SK-N-SH (cell line): ENCODE measurements around the gene C2CD4B. TPM values are rescaled to one million over a fixed set of nuclear protein-coding genes. Genes with fewer than 3 reads are reported as not detected.

ENCODE experiments used
- CTCF ChIA-PET: fragments of 300-600, 350-600 bp; formaldehyde crosslinking; extraction: SDS; loops from one replicate; lab custom pipeline; 2021; lab: Yijun Ruan, JAX
- POLR2A ChIA-PET: fragments of 350-600 bp; sonication (Branson Sonifier 250); formaldehyde crosslinking; extraction: SDS; loops from one replicate; lab custom pipeline; 2020; ENCODE audit warnings: antibody characterized with exemption, inconsistent platforms; lab: Yijun Ruan, JAX
- DNase-seq: peaks from one replicate; pipeline ENCODE4 v3.0.0; 2012
- H2AFZ ChIP-seq: fragments of 200-600 bp; sonication (generic); 2 replicates; pipeline ENCODE4 v1.8.1; 2016; ENCODE audit warnings: antibody characterized with exemption, mild to moderate bottlenecking, low read depth
- H3F3A ChIP-seq: fragments of 200-600 bp; sonication (generic); replicated peaks from 2 replicates; pipeline ENCODE3; 2016; ENCODE audit warnings: antibody characterized with exemption, mild to moderate bottlenecking; ENCODE audit not compliant: insufficient read depth
- H3K27ac ChIP-seq, 2 experiments: fragments of 200-500 bp in 1 of 2; fragments of 200-600 bp in 1 of 2; sonication (Bioruptor generic) in 1 of 2; sonication (generic), shearing (Covaris generic) in 1 of 2; 2 replicates each; pipeline versions ENCODE4 v1.5.1 to v1.6.1; 2014 to 2016; ENCODE audit warnings: low read depth in 2 of 2, inconsistent platforms in 1 of 2, low read length in 1 of 2, mild to moderate bottlenecking in 1 of 2, mixed read lengths in 1 of 2
- H3K27me3 ChIP-seq: fragments of 200-600 bp; sonication (generic), shearing (Covaris generic); 2 replicates; pipeline ENCODE4 v1.6.1; 2016; ENCODE audit warnings: mixed run types; ENCODE audit not compliant: insufficient read depth
- H3K36me3 ChIP-seq, 2 experiments: fragments of 200-500 bp in 1 of 2; fragments of 200-600 bp in 1 of 2; sonication (Bioruptor generic) in 1 of 2; sonication (generic) in 1 of 2; replicated peaks in 1 of 2; 2 replicates each; pipeline versions ENCODE3 to v1.5.1; 2014 to 2016; ENCODE audit warnings: low read length in 1 of 2, mild to moderate bottlenecking in 1 of 2; ENCODE audit not compliant: insufficient read depth in 2 of 2, control insufficient read depth in 1 of 2
- H3K4me1 ChIP-seq, 2 experiments: fragments of 200-500 bp in 1 of 2; fragments of 200-600 bp in 1 of 2; sonication (Bioruptor generic) in 1 of 2; sonication (generic), shearing (Covaris generic) in 1 of 2; 2 replicates each; pipeline versions ENCODE4 v1.5.1 to v1.6.1; 2014 to 2016; ENCODE audit warnings: low read depth in 1 of 2, low read length in 1 of 2, mixed run types in 1 of 2; ENCODE audit not compliant: insufficient read depth in 2 of 2, control insufficient read depth in 1 of 2
- H3K4me2 ChIP-seq: fragments of 200-600 bp; sonication (generic), shearing (Covaris generic); 2 replicates; pipeline ENCODE4 v1.6.1; 2017; ENCODE audit warnings: mixed run types
- H3K4me3 ChIP-seq, 2 experiments: fragments of 200-500 bp in 1 of 2; fragments of 200-600 bp in 1 of 2; sonication (Bioruptor generic) in 1 of 2; sonication (generic), shearing (Covaris generic) in 1 of 2; 2 replicates each; pipeline versions ENCODE4 v1.5.1 to v1.8.1; 2014 to 2016; ENCODE audit warnings: low read depth in 2 of 2, inconsistent platforms in 1 of 2, low read length in 1 of 2, mild to moderate bottlenecking in 1 of 2, mixed read lengths in 1 of 2, moderate library complexity in 1 of 2
- H3K79me2 ChIP-seq: fragments of 200-600 bp; sonication (generic); 2 replicates; pipeline ENCODE4 v1.8.1; 2017; ENCODE audit warnings: mild to moderate bottlenecking; ENCODE audit not compliant: insufficient read depth
- H3K9ac ChIP-seq: fragments of 200-600 bp; sonication (generic); 2 replicates; pipeline ENCODE4 v1.6.1; 2017; ENCODE audit warnings: mixed run types
- H3K9me2 ChIP-seq: fragments of 200-600 bp; sonication (generic); 2 replicates; pipeline ENCODE4 v1.6.1; 2017; ENCODE audit warnings: mixed run types
- H3K9me3 ChIP-seq: fragments of 200-600 bp; sonication (generic); 2 replicates; pipeline ENCODE4 v1.6.1; 2017; ENCODE audit warnings: mixed run types, mild to moderate bottlenecking, moderate library complexity
- H4K20me1 ChIP-seq: fragments of 200-600 bp; sonication (generic); 2 replicates; pipeline ENCODE4 v1.6.1; 2017; ENCODE audit warnings: mild to moderate bottlenecking, mixed run types; ENCODE audit not compliant: insufficient read depth
- GABPA ChIP-seq: IDR thresholded peaks from 2 replicates; pipeline ENCODE4 v1.4.0; 2012; ENCODE audit warnings: low read depth, mild to moderate bottlenecking
- TAF1 ChIP-seq: IDR thresholded peaks from 2 replicates; pipeline ENCODE4 v1.6.1; 2012; ENCODE audit warnings: low read depth, mild to moderate bottlenecking, low read length, moderate library complexity, borderline replicate concordance
- ZBTB33 ChIP-seq: IDR thresholded peaks from 2 replicates; pipeline ENCODE4 v1.4.0; 2012; ENCODE audit warnings: low read depth, borderline replicate concordance
- WGBS: methylation state at CpG from one replicate; pipeline ENCODE4 v1.1.6; 2017; ENCODE audit warnings: low lambda C conversion rate; 5-methylcytosine and 5-hydroxymethylcytosine counted together
- polyA plus RNA-seq, 3 experiments: library from polyadenylated mRNA; depleted of rRNA; stranded (reverse); fragments of >200 nt; gene quantifications; 2 replicates each; pipeline ENCODE4 v1.2.3, GENCODE V29; 2012
- TF ChIP-seq, protein P1 (sequence below): fragments of 150-350 bp; IDR thresholded peaks from 2 replicates; pipeline ENCODE4 v1.6.1; 2016; ENCODE audit warnings: mild to moderate bottlenecking, low read depth, low read length
- TF ChIP-seq, protein P2 (sequence below): IDR thresholded peaks from 2 replicates; pipeline ENCODE4 v1.4.0; 2012; ENCODE audit warnings: low read depth, borderline replicate concordance
- TF ChIP-seq, protein P3 (sequence below): fragments of 200-600 bp; sonication (generic); IDR thresholded peaks from 2 replicates; pipeline ENCODE4 v1.6.1; 2017; ENCODE audit warnings: antibody characterized with exemption, mild to moderate bottlenecking, moderate library complexity

The C2CD4B gene
- polyA plus RNA-seq, 1 of the 3 experiments (the other 2 are of a cell fraction): not detected

DNA sequence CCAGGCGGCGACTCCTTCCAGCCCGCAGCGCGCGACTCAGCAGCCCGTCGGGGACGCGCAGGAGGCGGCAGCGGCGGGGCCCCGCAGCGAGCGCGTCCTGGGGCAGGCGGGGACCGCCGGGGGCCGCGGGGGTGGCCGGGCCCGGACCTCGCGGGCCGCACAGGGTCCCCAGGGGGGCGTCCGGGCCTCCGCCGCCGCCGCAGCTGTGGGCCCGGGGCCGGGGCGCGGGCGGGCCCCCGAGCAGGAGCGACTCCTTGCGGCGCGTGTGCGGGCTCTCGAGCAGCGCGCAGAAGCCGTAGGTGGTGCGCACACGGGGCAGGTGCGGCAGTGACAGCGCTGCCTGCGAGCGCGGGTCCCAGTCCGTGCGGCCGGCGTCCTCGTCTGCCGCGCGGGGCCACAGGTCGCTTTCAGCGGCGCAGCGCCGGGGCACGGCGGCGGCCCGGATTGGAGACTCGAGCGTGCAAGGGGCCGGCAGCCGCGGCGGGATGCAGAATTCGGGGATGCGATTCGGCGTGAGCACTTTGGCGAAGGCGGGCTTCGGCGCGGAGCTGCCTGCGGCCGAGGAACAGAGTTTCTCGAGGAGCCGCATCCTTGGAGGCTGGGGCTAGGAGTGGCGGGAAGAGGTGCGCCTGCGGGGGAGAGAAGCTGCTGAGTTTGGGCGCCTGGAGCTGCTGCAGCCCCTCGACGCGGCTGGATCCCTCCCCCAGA, 535 bp downstream of the C2CD4B start:
- H3K4me3 ChIP-seq: peak overlapping the region; percentile 35 to 42; a peak in 3 of 4 replicates
- peak overlapping the region; percentile 29; the same call in 1 of the 2 replicates for H2AFZ ChIP-seq
- no peaks in the 10 kb centered on the region; a peak in 1 of 4 replicates for H3K4me1 ChIP-seq
- no peak overlapping the region for H3K9ac ChIP-seq
- peak; percentile 75 for DNase-seq
- ChIA-PET CTCF (interaction anchor here (1.0 to 1.6 kb wide), 7 partner anchors 12 to 142 kb away, joined by 3 to 10 read pairs (median 4); no protein-coding TSS in a partner anchor), POLR2A (interaction anchor here (0.7 to 1.2 kb wide), 2 partner anchors 10 to 104 kb away, joined by 3 read pairs; partner anchors contain the start of gene VPS13C)
- H3K79me2 ChIP-seq: no peaks in the 10 kb centered on the region
- whole genome bisulfite sequencing: 13% methylated on average over 14 of the region's 98 CpGs
- H3K27ac ChIP-seq: no peak overlapping the region
- no peaks in the 10 kb centered on the region for H3K9me2 ChIP-seq
- no peaks in the 10 kb centered on the region for H3F3A ChIP-seq
- no peaks in the 10 kb centered on the region for H3K9me3 ChIP-seq
- H3K4me2 ChIP-seq: peak overlapping the region; percentile 50; the same call in 1 of the 2 replicates
- no peaks in the 10 kb centered on the region for H4K20me1 ChIP-seq
- H3K27me3 ChIP-seq: peaks cover 32% of the 10 kb centered on the region; the same call in 1 of the 2 replicates
- no peaks in the 10 kb centered on the region for H3K36me3 ChIP-seq
- TF ChIP-seq ZBTB33 (no peak), TAF1 (no peak)
- TF ChIP-seq, protein P1, sequence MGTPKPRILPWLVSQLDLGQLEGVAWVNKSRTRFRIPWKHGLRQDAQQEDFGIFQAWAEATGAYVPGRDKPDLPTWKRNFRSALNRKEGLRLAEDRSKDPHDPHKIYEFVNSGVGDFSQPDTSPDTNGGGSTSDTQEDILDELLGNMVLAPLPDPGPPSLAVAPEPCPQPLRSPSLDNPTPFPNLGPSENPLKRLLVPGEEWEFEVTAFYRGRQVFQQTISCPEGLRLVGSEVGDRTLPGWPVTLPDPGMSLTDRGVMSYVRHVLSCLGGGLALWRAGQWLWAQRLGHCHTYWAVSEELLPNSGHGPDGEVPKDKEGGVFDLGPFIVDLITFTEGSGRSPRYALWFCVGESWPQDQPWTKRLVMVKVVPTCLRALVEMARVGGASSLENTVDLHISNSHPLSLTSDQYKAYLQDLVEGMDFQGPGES: no peak
- TF ChIP-seq, protein P2, sequence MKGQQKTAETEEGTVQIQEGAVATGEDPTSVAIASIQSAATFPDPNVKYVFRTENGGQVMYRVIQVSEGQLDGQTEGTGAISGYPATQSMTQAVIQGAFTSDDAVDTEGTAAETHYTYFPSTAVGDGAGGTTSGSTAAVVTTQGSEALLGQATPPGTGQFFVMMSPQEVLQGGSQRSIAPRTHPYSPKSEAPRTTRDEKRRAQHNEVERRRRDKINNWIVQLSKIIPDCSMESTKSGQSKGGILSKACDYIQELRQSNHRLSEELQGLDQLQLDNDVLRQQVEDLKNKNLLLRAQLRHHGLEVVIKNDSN: no peak
- TF ChIP-seq, all 33 proteins: peak for 0

- H3K27ac ChIP-seq: no peak overlapping the region
- no peaks in the 10 kb centered on the region for H4K20me1 ChIP-seq
- peaks cover 32% of the 10 kb centered on the region; the same call in 1 of the 2 replicates for H3K27me3 ChIP-seq
- H3K4me3 ChIP-seq: peak overlapping the region in 1 of 2 experiments; percentile 42; a peak in 2 of 4 replicates
- H3K79me2 ChIP-seq: no peaks in the 10 kb centered on the region
- H3K9me3 ChIP-seq: no peaks in the 10 kb centered on the region
- no peaks in the 10 kb centered on the region; a peak in 1 of 4 replicates for H3K4me1 ChIP-seq
- TF ChIP-seq GABPA: no peak
- TF ChIP-seq, protein P3, sequence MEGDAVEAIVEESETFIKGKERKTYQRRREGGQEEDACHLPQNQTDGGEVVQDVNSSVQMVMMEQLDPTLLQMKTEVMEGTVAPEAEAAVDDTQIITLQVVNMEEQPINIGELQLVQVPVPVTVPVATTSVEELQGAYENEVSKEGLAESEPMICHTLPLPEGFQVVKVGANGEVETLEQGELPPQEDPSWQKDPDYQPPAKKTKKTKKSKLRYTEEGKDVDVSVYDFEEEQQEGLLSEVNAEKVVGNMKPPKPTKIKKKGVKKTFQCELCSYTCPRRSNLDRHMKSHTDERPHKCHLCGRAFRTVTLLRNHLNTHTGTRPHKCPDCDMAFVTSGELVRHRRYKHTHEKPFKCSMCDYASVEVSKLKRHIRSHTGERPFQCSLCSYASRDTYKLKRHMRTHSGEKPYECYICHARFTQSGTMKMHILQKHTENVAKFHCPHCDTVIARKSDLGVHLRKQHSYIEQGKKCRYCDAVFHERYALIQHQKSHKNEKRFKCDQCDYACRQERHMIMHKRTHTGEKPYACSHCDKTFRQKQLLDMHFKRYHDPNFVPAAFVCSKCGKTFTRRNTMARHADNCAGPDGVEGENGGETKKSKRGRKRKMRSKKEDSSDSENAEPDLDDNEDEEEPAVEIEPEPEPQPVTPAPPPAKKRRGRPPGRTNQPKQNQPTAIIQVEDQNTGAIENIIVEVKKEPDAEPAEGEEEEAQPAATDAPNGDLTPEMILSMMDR: no peak
- TF ChIP-seq, all 33 proteins: peak for 0
- POLR2A ChIA-PET: no interaction called here
- H3K36me3 ChIP-seq: no peaks in the 10 kb centered on the region
- CTCF ChIA-PET: interaction anchor here (0.7 kb wide), 1 partner anchor 81 kb away, joined by 3 read pairs; no protein-coding TSS in a partner anchor
- no peak overlapping the region for H3K9ac ChIP-seq
- no peaks in the 10 kb centered on the region for H3K9me2 ChIP-seq
- peak; percentile 68 for DNase-seq
- H2AFZ ChIP-seq: no peak overlapping the region
- no peaks in the 10 kb centered on the region for H3F3A ChIP-seq
- no peak overlapping the region for H3K4me2 ChIP-seq
- 0% methylated on average over 4 of the region's 52 CpGs for whole genome bisulfite sequencing
These were observed 1.1 kb downstream of the C2CD4B start for GRCh38 chr15:62164014-62164395.
